ENCODE results near the gene EOMES.

The EOMES gene

GRCh38 chr3:27719314-27720003, 2.7 kb downstream of the EOMES start:
- no peak for DNase-seq

- DNase-seq, result no peak
These were observed 3.7 kb downstream of the EOMES start for GRCh38 chr3:27718459-27718858.

GRCh38 chr3:27717200-27717852, 4.8 kb downstream of the EOMES start:
- DNase-seq, result no peak

GRCh38 chr3:27716309-27716708, 5.8 kb downstream of the EOMES start:
- no peak for DNase-seq

GRCh38 chr3:27715863-27716262, 6.3 kb downstream of the EOMES start:
- no peak for DNase-seq

GRCh38 chr3:27715454-27715806, 6.7 kb downstream of the EOMES start:
- no peak for DNase-seq

- DNase-seq, result no peak
These were observed 7.2 kb downstream of the EOMES start for GRCh38 chr3:27714692-27715453.

- DNase-seq, result no peak
These were observed 8.0 kb downstream of the EOMES start for GRCh38 chr3:27714146-27714526.

- DNase-seq, result no peak
These were observed 8.5 kb downstream of the EOMES start for GRCh38 chr3:27713435-27714145.

GRCh38 chr3:27713078-27713423, 9.1 kb downstream of the EOMES start:
- DNase-seq, result no peak

GRCh38 chr3:27712136-27713077, 9.7 kb downstream of the EOMES start:
- peak; percentile 63 for DNase-seq

GRCh38 chr3:27708250-27708649, 13.9 kb downstream of the EOMES start:
- no peak for DNase-seq

- DNase-seq, result no peak
These were observed 23.1 kb downstream of the EOMES start for GRCh38 chr3:27699067-27699466.

- DNase-seq, result no peak
These were observed 25.2 kb downstream of the EOMES start for GRCh38 chr3:27696906-27697305.

GRCh38 chr3:27695636-27696035, 26.5 kb downstream of the EOMES start:
- no peak for DNase-seq

GRCh38 chr3:27688053-27688452, 34.1 kb downstream of the EOMES start:
- DNase-seq, result no peak

GRCh38 chr3:27686642-27687041, 35.5 kb downstream of the EOMES start:
- DNase-seq, result no peak

- DNase-seq, result no peak
These were observed 36.6 kb downstream of the EOMES start for GRCh38 chr3:27685474-27685873.

- DNase-seq, result no peak
These were observed 37.8 kb downstream of the EOMES start for GRCh38 chr3:27684302-27684701.

- DNase-seq, result peak; percentile 53
These were observed 40.8 kb downstream of the EOMES start for GRCh38 chr3:27681249-27681748.

GRCh38 chr3:27680517-27681246, 41.4 kb downstream of the EOMES start:
- no peak for DNase-seq

GRCh38 chr3:27679691-27680090, 42.4 kb downstream of the EOMES start:
- no peak for DNase-seq
